Smooth muscle cell (in vitro differentiated cells): Measurements from ENCODE around the gene GHRHR. TPM values are rescaled to one million over a fixed set of nuclear protein-coding genes. Genes with fewer than 3 reads are reported as not detected.

Experiments
- DNase-seq: peaks from one replicate; lab custom pipeline; 2025; ENCODE audit not compliant: unreplicated experiment; lab: John Stamatoyannopoulos, UW
- H2AFZ ChIP-seq: fragments of 200-600 bp; sonication (generic); 2 replicates; pipeline ENCODE4 v1.6.0; 2016; ENCODE audit warnings: antibody characterized with exemption, low read depth, mild to moderate bottlenecking
- H3F3A ChIP-seq: fragments of 200-600 bp; sonication (generic); 2 replicates; pipeline ENCODE4 v1.6.0; 2017; ENCODE audit warnings: antibody characterized with exemption, low read depth
- H3K27ac ChIP-seq: fragments of 200-600 bp; sonication (generic); 2 replicates; pipeline ENCODE4 v1.5.1; 2016; ENCODE audit warnings: low read depth, mild to moderate bottlenecking
- H3K27me3 ChIP-seq: fragments of 200-600 bp; sonication (generic); 2 replicates; pipeline ENCODE4 v1.6.1; 2016; ENCODE audit warnings: low read depth, mild to moderate bottlenecking
- H3K36me3 ChIP-seq: fragments of 200-600 bp; sonication (generic); 2 replicates; pipeline ENCODE4 v1.5.1; 2016; ENCODE audit warnings: low read depth
- H3K4me1 ChIP-seq: fragments of 200-600 bp; sonication (generic); 2 replicates; pipeline ENCODE4 v1.5.1; 2016; ENCODE audit warnings: low read depth
- H3K4me2 ChIP-seq: fragments of 200-600 bp; sonication (generic); 2 replicates; pipeline ENCODE4 v1.6.0; 2016; ENCODE audit warnings: mild to moderate bottlenecking
- H3K4me3 ChIP-seq: fragments of 200-600 bp; sonication (generic); 2 replicates; pipeline ENCODE4 v1.5.1; 2016; ENCODE audit warnings: mild to moderate bottlenecking
- H3K79me2 ChIP-seq: fragments of 200-600 bp; sonication (generic); 2 replicates; pipeline ENCODE4 v1.6.0; 2016; ENCODE audit warnings: low read depth, mild to moderate bottlenecking
- H3K9ac ChIP-seq: fragments of 200-600 bp; sonication (generic); 2 replicates; pipeline ENCODE4 v1.6.0; 2016; ENCODE audit warnings: low read depth
- H3K9me3 ChIP-seq: fragments of 200-600 bp; sonication (generic); replicated peaks from 2 replicates; pipeline ENCODE4 v1.5.1; 2016; ENCODE audit warnings: low read depth
- H4K20me1 ChIP-seq: fragments of 200-600 bp; sonication (generic); 2 replicates; pipeline ENCODE4 v1.6.0; 2016; ENCODE audit warnings: low read depth
- WGBS: methylation state at CpG from one replicate; pipeline ENCODE4 v1.1.7; 2016; ENCODE audit warnings: low lambda C conversion rate; 5-methylcytosine and 5-hydroxymethylcytosine counted together
- polyA plus RNA-seq: library from polyadenylated mRNA; unstranded; fragments of >200 nt; fragmentation: Nextera tagmentation; extraction: Ambion mirVana; gene quantifications from 2 replicates; pipeline ENCODE4 v1.2.1, GENCODE V29; 2016
- total RNA-seq: library from RNA; depleted of rRNA; stranded (reverse); fragments of >200 nt; gene quantifications from 2 replicates; pipeline ENCODE4 v1.2.3, GENCODE V29; 2014
- TF ChIP-seq, protein P1 (sequence below): fragments of 200-600 bp; sonication (generic); IDR thresholded peaks from 2 replicates; pipeline ENCODE4 v1.5.1; 2017; ENCODE audit warnings: borderline replicate concordance, mild to moderate bottlenecking, antibody characterized with exemption; ENCODE audit not compliant: insufficient read depth, poor library complexity, severe bottlenecking

GHRHR gene
- total and polyA plus RNA-seq, 2 experiments from 2014 or later: not detected

DNA sequence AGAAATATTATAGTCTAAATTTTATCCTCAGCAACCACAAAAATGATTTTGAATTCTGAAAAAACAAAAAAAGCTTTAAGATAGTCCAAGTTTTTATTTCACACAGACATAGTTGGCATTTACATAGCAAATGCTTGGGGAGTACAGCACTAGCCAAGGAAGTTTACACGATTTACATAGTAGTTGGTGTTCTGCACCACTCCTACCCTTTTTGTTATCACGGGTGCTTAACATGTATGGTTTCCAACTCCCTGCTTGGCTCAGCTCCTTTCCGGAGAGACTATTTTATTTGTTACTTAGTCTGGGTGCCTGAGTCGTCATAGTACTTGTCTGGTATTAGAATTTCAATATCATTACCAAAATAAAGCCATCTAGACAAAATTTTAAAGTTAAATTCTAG lies 8.8 kb upstream of the GHRHR start:
- Histone ChIP-seq H3K9ac (no peak overlapping the region), H3K9me3 (no peaks in the 10 kb centered on the region), H3K4me3 (no peak overlapping the region), H4K20me1 (no peaks in the 10 kb centered on the region), H3K4me2 (no peak overlapping the region), H3K4me1 (no peaks in the 10 kb centered on the region), H2AFZ (no peak overlapping the region), H3K27me3 (peaks cover 3% of the 10 kb centered on the region), H3K36me3 (no peaks in the 10 kb centered on the region), H3F3A (no peaks in the 10 kb centered on the region), H3K27ac (no peak overlapping the region), H3K79me2 (no peaks in the 10 kb centered on the region)
- DNase-seq: no peak
- 70% methylated on average over 4 of the region's 4 CpGs for WGBS
- TF ChIP-seq, protein P1, sequence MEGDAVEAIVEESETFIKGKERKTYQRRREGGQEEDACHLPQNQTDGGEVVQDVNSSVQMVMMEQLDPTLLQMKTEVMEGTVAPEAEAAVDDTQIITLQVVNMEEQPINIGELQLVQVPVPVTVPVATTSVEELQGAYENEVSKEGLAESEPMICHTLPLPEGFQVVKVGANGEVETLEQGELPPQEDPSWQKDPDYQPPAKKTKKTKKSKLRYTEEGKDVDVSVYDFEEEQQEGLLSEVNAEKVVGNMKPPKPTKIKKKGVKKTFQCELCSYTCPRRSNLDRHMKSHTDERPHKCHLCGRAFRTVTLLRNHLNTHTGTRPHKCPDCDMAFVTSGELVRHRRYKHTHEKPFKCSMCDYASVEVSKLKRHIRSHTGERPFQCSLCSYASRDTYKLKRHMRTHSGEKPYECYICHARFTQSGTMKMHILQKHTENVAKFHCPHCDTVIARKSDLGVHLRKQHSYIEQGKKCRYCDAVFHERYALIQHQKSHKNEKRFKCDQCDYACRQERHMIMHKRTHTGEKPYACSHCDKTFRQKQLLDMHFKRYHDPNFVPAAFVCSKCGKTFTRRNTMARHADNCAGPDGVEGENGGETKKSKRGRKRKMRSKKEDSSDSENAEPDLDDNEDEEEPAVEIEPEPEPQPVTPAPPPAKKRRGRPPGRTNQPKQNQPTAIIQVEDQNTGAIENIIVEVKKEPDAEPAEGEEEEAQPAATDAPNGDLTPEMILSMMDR: no peak

DNA sequence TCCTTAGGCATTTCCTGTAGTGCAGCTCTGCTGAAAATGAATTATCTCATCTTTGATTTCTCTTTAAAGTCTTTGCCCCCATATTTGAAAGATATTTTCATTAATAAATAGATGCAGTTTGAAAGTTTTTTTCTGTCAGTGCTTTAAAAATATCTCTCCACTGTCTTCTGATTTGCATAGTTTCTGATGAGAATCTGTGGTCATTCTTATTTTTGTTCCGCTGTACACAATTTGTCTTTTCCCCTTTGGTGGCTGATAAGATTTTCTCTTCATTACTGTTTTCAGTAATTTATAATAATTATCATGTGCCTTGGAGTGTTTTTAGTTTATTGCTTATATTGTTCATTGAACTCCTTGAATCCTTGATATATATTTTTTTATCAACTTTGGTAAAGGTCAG lies 7.0 kb upstream of the GHRHR start:
- no peak for DNase-seq
- no peak overlapping the region for H3K27ac ChIP-seq
- no peaks in the 10 kb centered on the region for H3F3A ChIP-seq
- no peak overlapping the region for H2AFZ ChIP-seq
- H3K4me3 ChIP-seq: no peak overlapping the region
- 97% methylated on average over 1 of the region's 1 CpG for WGBS
- H3K4me1 ChIP-seq: no peaks in the 10 kb centered on the region
- H4K20me1 ChIP-seq: no peaks in the 10 kb centered on the region
- no peaks in the 10 kb centered on the region for H3K27me3 ChIP-seq
- TF ChIP-seq, protein P1: no peak
- H3K4me2 ChIP-seq: no peak overlapping the region
- no peaks in the 10 kb centered on the region for H3K9me3 ChIP-seq
- no peaks in the 10 kb centered on the region for H3K36me3 ChIP-seq
- no peaks in the 10 kb centered on the region for H3K79me2 ChIP-seq
- H3K9ac ChIP-seq: no peak overlapping the region

DNA sequence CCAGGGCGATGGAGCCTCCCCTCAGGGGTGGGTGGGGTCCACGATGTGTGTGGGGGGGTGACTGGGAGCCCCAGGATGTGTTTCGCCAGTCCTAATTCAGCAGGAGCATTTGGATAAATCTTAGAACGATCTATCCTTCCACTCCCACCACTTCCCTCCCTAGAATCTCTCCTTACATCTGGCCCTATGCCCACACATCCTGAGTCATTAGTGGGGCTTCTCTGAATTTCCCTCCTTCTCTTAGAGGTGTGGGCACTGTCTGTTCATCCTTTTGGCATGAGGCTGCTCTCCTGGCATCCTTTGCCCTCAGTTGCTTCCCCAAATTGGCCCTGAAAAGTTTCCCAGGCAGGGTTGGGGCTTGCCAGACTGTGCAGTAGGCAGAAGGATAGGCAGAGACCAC lies 1.6 kb downstream of the GHRHR start:
- H3K4me3 ChIP-seq: no peak overlapping the region
- H3K4me2 ChIP-seq: no peak overlapping the region
- H3K27ac ChIP-seq: no peak overlapping the region
- WGBS: 77% methylated on average over 4 of the region's 4 CpGs
- no peaks in the 10 kb centered on the region for H3K9me3 ChIP-seq
- no peaks in the 10 kb centered on the region for H3K36me3 ChIP-seq
- H4K20me1 ChIP-seq: no peaks in the 10 kb centered on the region
- DNase-seq: no peak
- H3K4me1 ChIP-seq: no peaks in the 10 kb centered on the region
- H3K9ac ChIP-seq: no peak overlapping the region
- H3F3A ChIP-seq: no peaks in the 10 kb centered on the region
- H3K79me2 ChIP-seq: no peaks in the 10 kb centered on the region
- H2AFZ ChIP-seq: no peak overlapping the region
- TF ChIP-seq, protein P1: no peak
- H3K27me3 ChIP-seq: peaks cover 10% of the 10 kb centered on the region

DNA sequence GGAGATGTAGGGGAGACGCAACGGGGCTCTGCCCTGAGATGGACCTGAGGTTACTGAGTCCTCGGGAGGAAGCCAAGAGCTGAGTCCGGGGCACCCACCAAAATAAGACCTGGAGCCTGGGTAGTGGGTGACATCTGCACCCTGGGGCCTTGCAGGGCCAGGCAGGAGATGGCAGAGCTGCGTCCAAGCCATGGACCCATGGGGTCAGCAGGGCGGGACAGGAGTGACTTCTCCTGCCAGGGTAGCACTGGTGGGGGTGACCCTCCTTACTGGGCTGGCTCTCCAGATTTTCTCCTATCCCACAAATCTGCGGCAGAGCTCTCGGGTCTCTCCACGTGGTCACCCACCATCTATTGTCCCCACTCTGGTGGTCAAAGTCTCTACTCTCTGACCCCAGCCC lies 2.1 kb downstream of the GHRHR start:
- Histone ChIP-seq H4K20me1 (no peaks in the 10 kb centered on the region), H3K36me3 (no peaks in the 10 kb centered on the region), H3K4me1 (no peaks in the 10 kb centered on the region), H3K9ac (no peak overlapping the region), H3F3A (no peaks in the 10 kb centered on the region), H3K4me3 (no peak overlapping the region), H3K27ac (no peak overlapping the region), H2AFZ (no peak overlapping the region), H3K4me2 (no peak overlapping the region), H3K27me3 (peaks cover 16% of the 10 kb centered on the region), H3K79me2 (no peaks in the 10 kb centered on the region), H3K9me3 (no peaks in the 10 kb centered on the region)
- 88% methylated on average over 9 of the region's 9 CpGs for WGBS
- DNase-seq: no peak
- TF ChIP-seq, protein P1: no peak
